ENCODE data around the gene CDA.

DNA sequence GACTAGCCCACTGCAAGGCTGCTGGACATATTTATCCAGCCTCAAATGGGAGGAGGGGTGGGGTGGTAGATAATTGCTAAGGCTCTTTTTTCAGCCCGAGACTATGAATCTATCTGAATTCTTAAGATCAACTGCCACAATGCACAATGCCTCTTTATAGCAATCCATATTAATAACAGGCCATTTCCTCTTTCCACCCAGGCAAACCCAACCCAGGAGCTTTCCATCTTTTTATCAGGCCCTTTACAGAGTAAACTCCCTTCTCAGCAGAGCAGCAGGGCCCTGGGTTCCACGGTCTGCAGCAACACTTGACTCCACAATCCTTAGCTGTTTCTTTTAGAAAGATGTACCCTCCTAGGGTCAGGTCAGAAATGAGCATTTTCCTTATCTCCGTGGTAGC lies 71.5 kb downstream of the CDA start:
- TF ChIP-seq CHD2 (IDR thresholded peaks at IDR 0.05; ENCODE audit: low read length, partially characterized antibody): no peak
- TF ChIP-seq, protein P1, sequence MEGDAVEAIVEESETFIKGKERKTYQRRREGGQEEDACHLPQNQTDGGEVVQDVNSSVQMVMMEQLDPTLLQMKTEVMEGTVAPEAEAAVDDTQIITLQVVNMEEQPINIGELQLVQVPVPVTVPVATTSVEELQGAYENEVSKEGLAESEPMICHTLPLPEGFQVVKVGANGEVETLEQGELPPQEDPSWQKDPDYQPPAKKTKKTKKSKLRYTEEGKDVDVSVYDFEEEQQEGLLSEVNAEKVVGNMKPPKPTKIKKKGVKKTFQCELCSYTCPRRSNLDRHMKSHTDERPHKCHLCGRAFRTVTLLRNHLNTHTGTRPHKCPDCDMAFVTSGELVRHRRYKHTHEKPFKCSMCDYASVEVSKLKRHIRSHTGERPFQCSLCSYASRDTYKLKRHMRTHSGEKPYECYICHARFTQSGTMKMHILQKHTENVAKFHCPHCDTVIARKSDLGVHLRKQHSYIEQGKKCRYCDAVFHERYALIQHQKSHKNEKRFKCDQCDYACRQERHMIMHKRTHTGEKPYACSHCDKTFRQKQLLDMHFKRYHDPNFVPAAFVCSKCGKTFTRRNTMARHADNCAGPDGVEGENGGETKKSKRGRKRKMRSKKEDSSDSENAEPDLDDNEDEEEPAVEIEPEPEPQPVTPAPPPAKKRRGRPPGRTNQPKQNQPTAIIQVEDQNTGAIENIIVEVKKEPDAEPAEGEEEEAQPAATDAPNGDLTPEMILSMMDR (IDR thresholded peaks at IDR 0.05): no peak
- TF ChIP-seq JUND (IDR thresholded peaks at IDR 0.05): no peak
- TF ChIP-seq MXI1 (IDR thresholded peaks at IDR 0.05; ENCODE audit: low read depth, low read length): no peak
- no peak for TF ChIP-seq YY1 (IDR thresholded peaks at IDR 0.05; ENCODE audit: low read depth)
- TF ChIP-seq, protein P2, sequence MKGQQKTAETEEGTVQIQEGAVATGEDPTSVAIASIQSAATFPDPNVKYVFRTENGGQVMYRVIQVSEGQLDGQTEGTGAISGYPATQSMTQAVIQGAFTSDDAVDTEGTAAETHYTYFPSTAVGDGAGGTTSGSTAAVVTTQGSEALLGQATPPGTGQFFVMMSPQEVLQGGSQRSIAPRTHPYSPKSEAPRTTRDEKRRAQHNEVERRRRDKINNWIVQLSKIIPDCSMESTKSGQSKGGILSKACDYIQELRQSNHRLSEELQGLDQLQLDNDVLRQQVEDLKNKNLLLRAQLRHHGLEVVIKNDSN (IDR thresholded peaks at IDR 0.05; ENCODE audit: borderline replicate concordance, low read depth): no peak
- TF ChIP-seq POLR2AphosphoS5 (IDR thresholded peaks at IDR 0.05; ENCODE audit: low read depth, low read length): no peak
- no peak for TF ChIP-seq SIN3A (IDR thresholded peaks at IDR 0.05; ENCODE audit: borderline replicate concordance, low read depth, low read length)
